ENCODE measurements around the gene UST.

- TF ChIP-seq CTCF (IDR thresholded peaks at IDR 0.05) (no peak), ZFX (IDR thresholded peaks at IDR 0.05; ENCODE audit: borderline replicate concordance) (no peak)
Observed at GRCh38 chr6:148760568-148761526, 14.0 kb downstream of the UST start.
